Endodermal cell (in vitro differentiated cells): ENCODE data around the gene MTFMT. TPM values are rescaled to one million over a fixed set of nuclear protein-coding genes. Genes with fewer than 3 reads are reported as not detected.

Source experiments
- DNase-seq: peaks from one replicate; pipeline ENCODE4 v3.0.0-alpha.2; 2017
- H3K27ac ChIP-seq: 2 replicates; pipeline ENCODE4 v1.5.1; 2013; ENCODE audit warnings: mild to moderate bottlenecking, low read depth, low read length, moderate library complexity
- H3K27me3 ChIP-seq: 2 replicates; pipeline ENCODE4 v1.6.1; 2013; ENCODE audit warnings: mild to moderate bottlenecking, low read length, moderate library complexity; ENCODE audit not compliant: insufficient read depth, control insufficient read depth, poor library complexity, severe bottlenecking
- H3K36me3 ChIP-seq: 2 replicates; pipeline ENCODE4 v1.7.0; 2013; ENCODE audit warnings: mild to moderate bottlenecking, low read length, moderate library complexity; ENCODE audit not compliant: control insufficient read depth, insufficient read depth
- H3K4me1 ChIP-seq: one replicate; pipeline ENCODE4 v1.7.0; 2013; ENCODE audit warnings: low read length; ENCODE audit not compliant: control insufficient read depth, insufficient read depth
- H3K4me3 ChIP-seq: 2 replicates; pipeline ENCODE4 v1.5.1; 2013; ENCODE audit warnings: mild to moderate bottlenecking, low read length, moderate library complexity
- H3K9ac ChIP-seq: 2 replicates; pipeline ENCODE4 v1.6.1; 2013; ENCODE audit warnings: mild to moderate bottlenecking, low read length, moderate library complexity; ENCODE audit not compliant: poor library complexity, severe bottlenecking; ENCODE audit errors: extremely low read depth
- H3K9me3 ChIP-seq: 2 replicates; pipeline ENCODE4 v1.6.1; 2013; ENCODE audit warnings: mild to moderate bottlenecking, low read length, moderate library complexity; ENCODE audit not compliant: control insufficient read depth
- H3K27ac Mint-ChIP-seq: 2 replicates; pipeline ENCODE4 v1.8.0; 2020; ENCODE audit warnings: mixed read lengths
- H3K27me3 Mint-ChIP-seq: 2 replicates; pipeline ENCODE4 v1.8.0; 2021; ENCODE audit warnings: mild to moderate bottlenecking, mixed read lengths; ENCODE audit not compliant: insufficient read depth
- H3K36me3 Mint-ChIP-seq: 2 replicates; pipeline ENCODE4 v1.8.0; 2020; ENCODE audit warnings: low read depth, mixed read lengths
- H3K4me1 Mint-ChIP-seq: 2 replicates; pipeline ENCODE4 v1.8.0; 2020; ENCODE audit warnings: mixed read lengths
- H3K4me3 Mint-ChIP-seq: 2 replicates; pipeline ENCODE4 v1.8.0; 2020; ENCODE audit warnings: mild to moderate bottlenecking, moderate library complexity, mixed read lengths
- H3K9me3 Mint-ChIP-seq: 2 replicates; pipeline ENCODE4 v1.8.0; 2020; ENCODE audit warnings: mild to moderate bottlenecking, mixed read lengths
- WGBS, 2 experiments: methylation state at CpG; one replicate each; pipeline versions ENCODE4 v1.1.5 to v1.1.7; 2013; ENCODE audit warnings: missing lambda C conversion rate in 2 of 2, mixed read lengths in 1 of 2; ENCODE audit not compliant: insufficient coverage in 1 of 2, insufficient read length in 1 of 2; 5-methylcytosine and 5-hydroxymethylcytosine counted together
- total RNA-seq, 2 donors: library from RNA; stranded (reverse); fragmentation: NEBNext Ultra II Directional in 1 of 2; extraction: Animal tissue kit (Norgen Biotek cat#: 25700) in 1 of 2; gene quantifications; 2 replicates in 1 of 2; 3 replicates in 1 of 2; pipeline ENCODE4 v1.2.1, GENCODE V29; 2021
- TF ChIP-seq, protein P1 (sequence below): fragments of 200-600 bp; sonication (generic); conservative IDR thresholded peaks from 2 replicates; pipeline ENCODE4 v1.5.0; 2021; ENCODE audit warnings: antibody characterized with exemption, mild to moderate bottlenecking

MTFMT gene
- total RNA-seq, 2 donors from 2014 or later, result 17.8 to 23.2 TPM

DNA sequence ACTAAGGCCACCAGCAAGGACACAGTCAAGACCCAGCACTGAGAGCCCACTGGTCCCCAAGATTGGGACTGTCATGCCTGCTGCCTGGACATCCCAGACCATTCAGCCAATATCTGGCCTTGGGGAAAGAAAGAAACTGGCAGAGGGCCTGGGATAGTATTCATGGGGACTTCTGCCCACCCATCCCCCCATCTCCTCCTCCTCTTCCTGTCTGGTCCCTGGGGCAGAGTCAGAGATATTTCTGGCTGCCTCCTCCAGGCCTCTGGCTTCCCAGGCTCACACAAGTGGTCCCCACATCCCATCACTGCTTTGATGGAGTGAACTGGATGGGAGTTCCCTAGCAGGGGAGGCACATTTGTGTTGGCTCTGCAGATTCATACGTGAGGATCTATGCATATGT, 42.6 kb upstream of the MTFMT start:
- Mint-ChIP-seq H3K9me3 (peaks cover 15% of the 10 kb centered on the region), H3K27me3 (peaks cover 7% of the 10 kb centered on the region), H3K27ac (no peak overlapping the region), H3K4me1 (peaks cover 12% of the 10 kb centered on the region), H3K4me3 (no peak overlapping the region), H3K36me3 (peaks cover 1% of the 10 kb centered on the region)
- Histone ChIP-seq H3K9me3 (peaks cover 5% of the 10 kb centered on the region), H3K4me1 (peaks cover 5% of the 10 kb centered on the region), H3K27ac (no peak overlapping the region), H3K4me3 (no peak overlapping the region), H3K36me3 (no peaks in the 10 kb centered on the region), H3K27me3 (no peaks in the 10 kb centered on the region), H3K9ac (no peak overlapping the region)
- no peak for DNase-seq
- 100% methylated on average over 1 of the region's 1 CpG; no CpG with 5 or more reads in 1 of the 2 experiments for WGBS, 2 experiments
- TF ChIP-seq, protein P1, sequence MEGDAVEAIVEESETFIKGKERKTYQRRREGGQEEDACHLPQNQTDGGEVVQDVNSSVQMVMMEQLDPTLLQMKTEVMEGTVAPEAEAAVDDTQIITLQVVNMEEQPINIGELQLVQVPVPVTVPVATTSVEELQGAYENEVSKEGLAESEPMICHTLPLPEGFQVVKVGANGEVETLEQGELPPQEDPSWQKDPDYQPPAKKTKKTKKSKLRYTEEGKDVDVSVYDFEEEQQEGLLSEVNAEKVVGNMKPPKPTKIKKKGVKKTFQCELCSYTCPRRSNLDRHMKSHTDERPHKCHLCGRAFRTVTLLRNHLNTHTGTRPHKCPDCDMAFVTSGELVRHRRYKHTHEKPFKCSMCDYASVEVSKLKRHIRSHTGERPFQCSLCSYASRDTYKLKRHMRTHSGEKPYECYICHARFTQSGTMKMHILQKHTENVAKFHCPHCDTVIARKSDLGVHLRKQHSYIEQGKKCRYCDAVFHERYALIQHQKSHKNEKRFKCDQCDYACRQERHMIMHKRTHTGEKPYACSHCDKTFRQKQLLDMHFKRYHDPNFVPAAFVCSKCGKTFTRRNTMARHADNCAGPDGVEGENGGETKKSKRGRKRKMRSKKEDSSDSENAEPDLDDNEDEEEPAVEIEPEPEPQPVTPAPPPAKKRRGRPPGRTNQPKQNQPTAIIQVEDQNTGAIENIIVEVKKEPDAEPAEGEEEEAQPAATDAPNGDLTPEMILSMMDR, result no peak

DNA sequence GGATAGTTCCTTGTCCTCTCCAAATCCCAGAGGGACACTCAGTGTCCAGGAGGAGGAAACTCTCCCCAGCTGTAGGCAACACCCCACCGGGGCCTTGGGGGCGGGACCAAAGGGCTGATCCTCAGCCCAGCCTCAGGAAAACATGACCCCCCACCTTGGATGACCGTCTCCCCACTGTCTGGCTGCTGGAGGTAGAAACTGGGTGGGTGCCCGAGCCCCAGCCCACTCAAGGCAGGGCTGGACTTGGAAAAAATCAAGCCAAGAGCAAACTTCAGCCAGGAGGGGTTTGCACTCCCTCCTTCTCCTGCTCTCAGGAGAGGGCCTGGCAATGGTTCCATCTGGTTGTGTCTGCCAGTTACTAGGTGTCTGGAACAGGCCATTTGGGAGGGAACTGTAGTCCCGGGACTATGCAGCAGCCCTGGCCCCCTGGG, 42.0 kb upstream of the MTFMT start:
- H3K36me3 Mint-ChIP-seq, result peaks cover under 1% of the 10 kb centered on the region
- no peak overlapping the region for H3K27ac Mint-ChIP-seq
- 80% methylated on average over 5 of the region's 5 CpGs; no CpG with 5 or more reads in 1 of the 2 experiments for WGBS, 2 experiments
- H3K9me3 ChIP-seq, result peaks cover 5% of the 10 kb centered on the region
- H3K36me3 ChIP-seq, result no peaks in the 10 kb centered on the region
- H3K4me3 Mint-ChIP-seq, result no peak overlapping the region
- no peaks in the 10 kb centered on the region for H3K27me3 ChIP-seq
- DNase-seq, result no peak
- TF ChIP-seq, protein P1, result no peak
- H3K27me3 Mint-ChIP-seq, result peaks cover 5% of the 10 kb centered on the region
- peaks cover 12% of the 10 kb centered on the region for H3K4me1 Mint-ChIP-seq
- H3K9ac ChIP-seq, result no peak overlapping the region
- peaks cover 5% of the 10 kb centered on the region for H3K4me1 ChIP-seq
- H3K27ac ChIP-seq, result no peak overlapping the region
- H3K9me3 Mint-ChIP-seq, result peaks cover 13% of the 10 kb centered on the region
- no peak overlapping the region for H3K4me3 ChIP-seq

DNA sequence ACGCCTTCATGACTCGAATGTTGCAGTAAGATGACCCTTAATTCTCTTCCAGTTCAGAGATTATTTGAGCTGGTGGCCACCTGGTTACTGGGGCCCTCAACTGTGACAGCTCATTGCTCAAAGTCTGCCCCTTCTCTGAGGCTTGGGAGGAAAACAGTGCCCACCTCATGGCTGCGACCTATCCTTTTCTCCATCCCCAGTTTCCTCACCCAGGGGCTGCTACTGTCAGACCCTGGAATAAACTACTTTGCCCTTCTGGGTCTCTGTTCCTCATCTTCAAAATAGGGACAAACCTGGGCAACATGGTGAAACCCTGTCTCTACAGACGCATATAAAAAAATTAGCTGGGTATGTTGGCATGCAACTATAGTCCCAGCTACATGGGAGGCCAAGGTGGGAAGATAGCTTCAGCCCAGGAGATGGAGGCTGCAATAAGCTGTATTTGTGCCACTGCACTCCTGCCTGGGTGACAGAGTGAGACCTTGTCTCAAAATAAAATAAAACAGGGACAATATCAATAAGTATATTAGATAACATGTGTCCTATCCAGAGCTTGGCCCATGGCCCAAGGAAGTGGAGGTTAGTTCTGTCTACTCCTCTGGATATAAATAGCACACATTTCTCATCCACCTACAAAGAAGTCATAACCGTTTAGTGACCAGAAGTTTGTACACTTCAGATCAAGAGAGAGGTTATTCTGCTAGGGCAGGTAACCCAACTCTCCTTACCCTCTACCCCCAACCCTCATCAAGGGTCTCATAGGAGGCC, 40.5 kb upstream of the MTFMT start:
- no peaks in the 10 kb centered on the region for H3K27me3 Mint-ChIP-seq
- peak; percentile 24 for DNase-seq
- no peak overlapping the region for H3K4me3 ChIP-seq
- WGBS, 2 experiments, result 96% methylated on average over 4 to 5 of the region's 5 CpGs
- peaks cover 4% of the 10 kb centered on the region for H3K9me3 Mint-ChIP-seq
- H3K4me3 Mint-ChIP-seq, result no peak overlapping the region
- no peak overlapping the region for H3K9ac ChIP-seq
- peaks cover 7% of the 10 kb centered on the region for H3K4me1 ChIP-seq
- H3K27ac ChIP-seq, result no peak overlapping the region
- H3K36me3 Mint-ChIP-seq, result peaks cover 5% of the 10 kb centered on the region
- TF ChIP-seq, protein P1, result no peak
- H3K36me3 ChIP-seq, result peaks cover 8% of the 10 kb centered on the region
- H3K27me3 ChIP-seq, result no peaks in the 10 kb centered on the region
- peaks cover 26% of the 10 kb centered on the region for H3K4me1 Mint-ChIP-seq
- H3K9me3 ChIP-seq, result peaks cover 5% of the 10 kb centered on the region
- no peak overlapping the region for H3K27ac Mint-ChIP-seq
